HFF-Myc (cell line): ENCODE results near the gene SUFU.
A peak's percentile ranks its signal among the peaks of the same experiment; 100 is the strongest.
"Not testable (repeated sequence)": the region's sequence is repeated elsewhere in the genome, so short reads cannot be mapped to it uniquely, and the experiment has no call there.

ENCODE experiments used
- DNase-seq: peaks from one replicate; pipeline ENCODE4 v3.0.0-alpha.2; 2011; ENCODE audit warnings: low read depth; ENCODE audit errors: extremely low read depth
- H3K4me3 ChIP-seq: replicated peaks from 2 replicates; pipeline ENCODE4 v1.5.1; 2011; ENCODE audit warnings: low read depth, mild to moderate bottlenecking, control low read depth, low read length
- CTCF ChIP-seq: IDR thresholded peaks from 2 replicates; pipeline ENCODE4 v1.5.1; 2012; ENCODE audit warnings: mild to moderate bottlenecking, low read depth, low read length, control low read depth; ENCODE audit errors: missing control alignments

Gene SUFU

GRCh38 chr10:102493771-102494170 lies 10.0 kb upstream of the SUFU start:
- no peak overlapping the region for H3K4me3 ChIP-seq
- no peak for DNase-seq
- no peak for TF ChIP-seq CTCF

- DNase-seq: no peak
- no peak overlapping the region for H3K4me3 ChIP-seq
- no peak for TF ChIP-seq CTCF
Measured at GRCh38 chr10:102497545-102497944, 6.2 kb upstream of the SUFU start.

GRCh38 chr10:102499356-102499755 lies 4.4 kb upstream of the SUFU start:
- H3K4me3 ChIP-seq: no peak overlapping the region
- no peak for TF ChIP-seq CTCF
- DNase-seq: no peak

- H3K4me3 ChIP-seq: peak overlapping the region; percentile 92
- DNase-seq: not testable (repeated sequence)
Measured at GRCh38 chr10:102500686-102501085, 3.1 kb upstream of the SUFU start.

GRCh38 chr10:102501201-102502028 lies 2.4 kb upstream of the SUFU start:
- TF ChIP-seq CTCF: no peak
- peak overlapping the region; percentile 92 for H3K4me3 ChIP-seq
- no peak for DNase-seq

- no peak for TF ChIP-seq CTCF
- peak overlapping the region; percentile 92 for H3K4me3 ChIP-seq
- DNase-seq: peak; percentile 97
Measured at GRCh38 chr10:102502029-102502336, 1.8 kb upstream of the SUFU start.

GRCh38 chr10:102502337-102503151 lies 1.2 kb upstream of the SUFU start, which contains the start of gene ACTR1A:
ACTR1A (minus strand) TSS chr10:102502712; CDS start chr10:102502647, 65 bp downstream.
- peak; percentile 100 for DNase-seq
- TF ChIP-seq CTCF: no peak
- H3K4me3 ChIP-seq: peak within 1 kb of the TSS; percentile 92
